ENCODE results near the gene UBAP1L. TPM values are rescaled to one million over a fixed set of nuclear protein-coding genes. Genes with fewer than 3 reads are reported as not detected.
A peak's percentile ranks its signal among the peaks of the same experiment; 100 is the strongest.
"Not testable (repeated sequence)": the region's sequence is repeated elsewhere in the genome, so short reads cannot be mapped to it uniquely, and the experiment has no call there.

The UBAP1L gene
- total RNA-seq, 1 donor from 2014 or later: 10.9 TPM

DNA sequence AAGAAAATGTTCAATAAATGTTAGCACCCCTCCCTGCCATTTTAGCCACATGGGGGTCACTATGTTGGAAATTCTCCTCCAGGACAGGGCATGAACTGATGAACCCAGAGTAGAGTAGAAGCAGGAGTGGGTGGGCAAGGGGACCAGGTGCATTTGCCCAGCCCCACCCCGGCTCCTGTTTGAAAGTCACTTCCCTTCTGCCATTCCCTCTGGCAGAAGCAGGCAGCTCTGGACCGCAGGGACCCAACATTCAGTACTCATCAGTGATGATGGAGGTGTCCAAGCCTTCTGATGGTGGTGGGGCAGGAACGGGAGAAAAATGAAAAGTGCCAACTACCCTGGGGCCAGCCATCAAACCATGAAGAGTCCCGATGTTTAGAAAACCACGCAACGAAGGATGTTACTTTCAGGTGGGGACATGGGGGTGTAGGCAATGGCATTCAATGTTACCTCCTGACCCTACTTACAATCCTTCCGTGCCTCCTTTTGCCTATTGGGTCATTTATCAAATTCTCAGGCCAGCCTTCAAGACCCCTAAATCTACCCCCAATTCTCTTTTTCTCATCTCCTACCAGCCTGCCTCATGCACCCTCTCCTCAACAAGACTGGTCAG lies 17.2 kb downstream of the UBAP1L start:
- peaks cover 4% of the 10 kb centered on the region for H3K4me1 Mint-ChIP-seq
- H3K9me3 Mint-ChIP-seq: no peaks in the 10 kb centered on the region
- no peak overlapping the region for H3K4me3 Mint-ChIP-seq
- TF ChIP-seq, protein P1, sequence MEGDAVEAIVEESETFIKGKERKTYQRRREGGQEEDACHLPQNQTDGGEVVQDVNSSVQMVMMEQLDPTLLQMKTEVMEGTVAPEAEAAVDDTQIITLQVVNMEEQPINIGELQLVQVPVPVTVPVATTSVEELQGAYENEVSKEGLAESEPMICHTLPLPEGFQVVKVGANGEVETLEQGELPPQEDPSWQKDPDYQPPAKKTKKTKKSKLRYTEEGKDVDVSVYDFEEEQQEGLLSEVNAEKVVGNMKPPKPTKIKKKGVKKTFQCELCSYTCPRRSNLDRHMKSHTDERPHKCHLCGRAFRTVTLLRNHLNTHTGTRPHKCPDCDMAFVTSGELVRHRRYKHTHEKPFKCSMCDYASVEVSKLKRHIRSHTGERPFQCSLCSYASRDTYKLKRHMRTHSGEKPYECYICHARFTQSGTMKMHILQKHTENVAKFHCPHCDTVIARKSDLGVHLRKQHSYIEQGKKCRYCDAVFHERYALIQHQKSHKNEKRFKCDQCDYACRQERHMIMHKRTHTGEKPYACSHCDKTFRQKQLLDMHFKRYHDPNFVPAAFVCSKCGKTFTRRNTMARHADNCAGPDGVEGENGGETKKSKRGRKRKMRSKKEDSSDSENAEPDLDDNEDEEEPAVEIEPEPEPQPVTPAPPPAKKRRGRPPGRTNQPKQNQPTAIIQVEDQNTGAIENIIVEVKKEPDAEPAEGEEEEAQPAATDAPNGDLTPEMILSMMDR (IDR thresholded peaks at IDR 0.05; ENCODE audit: unreplicated experiment): no peak
- H3K27ac Mint-ChIP-seq: no peak overlapping the region
- DNase-seq (ENCODE audit: low spot score in 2 of 2, unreplicated experiment in 2 of 2): no peak
- H3K27me3 Mint-ChIP-seq (ENCODE audit: low read depth): no peaks in the 10 kb centered on the region
- peaks cover 20% of the 10 kb centered on the region for H3K36me3 Mint-ChIP-seq

- no peak overlapping the region for H3K27ac Mint-ChIP-seq
- no peaks in the 10 kb centered on the region for H3K9me3 Mint-ChIP-seq
- no peak overlapping the region for H3K4me3 Mint-ChIP-seq
- peaks cover 20% of the 10 kb centered on the region for H3K36me3 Mint-ChIP-seq
- peaks cover 4% of the 10 kb centered on the region for H3K4me1 Mint-ChIP-seq
- DNase-seq (ENCODE audit: low spot score in 2 of 2, unreplicated experiment in 2 of 2): no peak
- TF ChIP-seq, protein P1 (IDR thresholded peaks at IDR 0.05; ENCODE audit: unreplicated experiment): no peak
- H3K27me3 Mint-ChIP-seq (ENCODE audit: low read depth): no peaks in the 10 kb centered on the region
These were observed 18.3 kb downstream of the UBAP1L start for GRCh38 chr15:65096481-65097385.

DNA sequence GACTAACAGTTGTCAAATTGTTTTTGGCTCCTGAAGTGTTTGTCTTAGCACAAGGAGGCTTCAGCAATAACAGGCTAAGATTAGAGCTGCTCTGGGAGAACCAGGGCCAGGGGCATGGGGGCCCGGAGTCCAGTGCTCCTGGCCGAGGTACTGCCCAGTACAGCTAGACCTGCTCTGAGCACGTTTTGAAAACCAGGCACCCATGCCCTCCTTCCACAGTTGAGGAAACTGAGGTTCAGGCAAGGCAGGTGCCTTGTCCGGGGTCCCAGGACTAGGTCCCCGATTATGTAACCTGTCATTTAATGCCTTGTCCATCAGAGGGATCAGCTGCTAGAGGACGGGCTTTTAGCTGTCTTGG lies 19.3 kb downstream of the UBAP1L start:
- TF ChIP-seq, protein P1 (IDR thresholded peaks at IDR 0.05; ENCODE audit: unreplicated experiment): no peak
- H3K36me3 Mint-ChIP-seq: peaks cover 16% of the 10 kb centered on the region
- H3K27ac Mint-ChIP-seq: no peak overlapping the region
- peaks cover 4% of the 10 kb centered on the region for H3K4me1 Mint-ChIP-seq
- no peaks in the 10 kb centered on the region for H3K27me3 Mint-ChIP-seq (ENCODE audit: low read depth)
- no peak for DNase-seq (ENCODE audit: low spot score in 2 of 2, unreplicated experiment in 2 of 2)
- H3K4me3 Mint-ChIP-seq: no peak overlapping the region
- H3K9me3 Mint-ChIP-seq: no peaks in the 10 kb centered on the region

DNA sequence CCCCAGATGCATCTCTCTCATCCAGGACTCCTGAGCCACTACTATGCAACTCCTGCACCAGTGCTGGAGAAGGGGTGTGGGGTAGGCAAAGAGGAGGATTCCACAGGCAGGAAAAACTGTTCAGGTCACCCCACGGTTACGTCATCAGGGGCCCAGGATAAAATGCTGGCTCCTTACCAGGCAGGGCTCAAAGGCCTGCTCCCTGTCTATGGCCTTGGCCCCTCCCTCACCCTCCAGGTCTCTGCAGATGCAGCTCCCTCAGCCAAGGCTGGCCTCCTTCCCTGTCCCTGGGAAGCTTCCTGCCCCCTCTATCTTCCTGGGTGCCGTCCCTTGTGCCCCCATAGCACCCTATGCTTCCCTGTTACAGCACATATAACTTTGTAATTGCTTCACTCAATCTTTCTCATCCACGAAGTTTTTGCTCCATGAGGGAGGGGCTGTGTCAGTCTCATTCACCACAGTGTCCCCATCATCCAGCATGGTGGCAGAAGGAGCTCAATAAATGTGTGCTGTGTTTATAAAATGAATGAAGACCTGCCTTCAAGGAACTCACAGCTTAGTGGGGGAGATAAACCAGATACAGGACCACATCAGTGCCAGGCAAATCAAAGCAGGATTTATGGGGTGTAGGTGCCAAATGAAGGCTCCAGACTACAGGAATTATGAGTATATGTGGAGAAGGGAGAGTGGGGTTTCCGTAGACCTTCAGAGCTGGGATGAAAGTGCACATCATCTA lies 19.8 kb downstream of the UBAP1L start:
- H3K27ac Mint-ChIP-seq: peak overlapping the region; percentile 8
- no peak for DNase-seq (ENCODE audit: low spot score in 2 of 2, unreplicated experiment in 2 of 2)
- H3K27me3 Mint-ChIP-seq (ENCODE audit: low read depth): no peaks in the 10 kb centered on the region
- peaks cover 4% of the 10 kb centered on the region for H3K4me1 Mint-ChIP-seq
- H3K4me3 Mint-ChIP-seq: no peak overlapping the region
- no peaks in the 10 kb centered on the region for H3K9me3 Mint-ChIP-seq
- TF ChIP-seq, protein P1 (IDR thresholded peaks at IDR 0.05; ENCODE audit: unreplicated experiment): no peak
- H3K36me3 Mint-ChIP-seq: peaks cover 16% of the 10 kb centered on the region

DNA sequence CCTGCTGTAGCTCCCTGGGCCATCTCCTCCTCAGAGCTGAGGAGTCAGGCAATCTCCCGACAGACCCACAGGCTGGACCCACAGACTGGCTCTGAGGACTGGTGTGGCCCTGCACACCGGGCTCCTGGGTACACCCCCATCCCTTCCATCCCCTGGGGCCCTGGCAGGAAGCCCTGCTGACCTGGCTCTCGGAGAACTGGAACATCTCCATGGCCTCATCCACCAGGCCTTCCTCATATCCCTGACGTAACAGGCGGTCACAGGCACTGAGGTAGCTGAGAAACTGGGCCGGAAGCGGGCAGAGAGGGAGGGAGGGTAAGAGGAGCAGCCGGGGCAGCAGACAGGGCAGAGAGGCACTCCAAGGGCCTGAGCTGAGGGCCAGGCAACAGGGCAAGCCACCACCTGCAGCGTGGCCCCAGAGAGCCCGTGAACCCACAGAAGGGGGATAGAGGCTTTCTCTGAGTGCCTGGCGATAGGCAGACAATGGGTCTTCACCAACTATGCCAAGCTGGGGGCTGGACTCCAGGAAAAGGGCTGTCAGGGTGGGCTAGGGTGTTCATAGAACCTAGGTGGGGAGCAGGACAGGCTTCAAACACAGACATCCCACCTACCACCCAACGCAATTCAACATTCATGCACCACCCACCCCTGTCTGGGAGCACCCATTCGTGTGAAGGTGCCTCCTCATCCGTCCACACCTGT lies 20.6 kb downstream of the UBAP1L start:
- TF ChIP-seq, protein P1 (IDR thresholded peaks at IDR 0.05; ENCODE audit: unreplicated experiment): no peak
- Mint-ChIP-seq H3K27ac (no peak overlapping the region), H3K4me3 (no peak overlapping the region), H3K27me3 (ENCODE audit: low read depth) (no peaks in the 10 kb centered on the region), H3K4me1 (peaks cover 5% of the 10 kb centered on the region), H3K36me3 (peaks cover 16% of the 10 kb centered on the region), H3K9me3 (no peaks in the 10 kb centered on the region)
- no peak for DNase-seq (ENCODE audit: low spot score in 2 of 2, unreplicated experiment in 2 of 2)

- Mint-ChIP-seq H3K36me3 (peaks cover 13% of the 10 kb centered on the region), H3K4me1 (peaks cover 12% of the 10 kb centered on the region)
- not testable (repeated sequence) for H3K27ac Mint-ChIP-seq; H3K27me3 Mint-ChIP-seq (ENCODE audit: low read depth); H3K9me3 Mint-ChIP-seq; H3K4me3 Mint-ChIP-seq; DNase-seq (ENCODE audit: low spot score in 2 of 2, unreplicated experiment in 2 of 2)
These were observed 21.2 kb downstream of the UBAP1L start for GRCh38 chr15:65093793-65094170.
